Astrocyte (in vitro differentiated cells and primary cell): ENCODE data around the gene TDO2. TPM values are rescaled to one million over a fixed set of nuclear protein-coding genes. Genes with fewer than 3 reads are reported as not detected.

ENCODE experiments used
- DNase-seq: peaks from one replicate; pipeline ENCODE4 v3.0.0-alpha.2; 2010; ENCODE audit warnings: low read depth
- FAIRE-seq: peaks from 2 replicates; lab custom pipeline; 2011; peaks lifted over from hg19 to GRCh38; lab: Jason Lieb, UNC
- H2AFZ ChIP-seq: 2 replicates; pipeline ENCODE4 v1.6.0; 2012; ENCODE audit warnings: low read depth, low read length, inconsistent platforms
- H3K27ac ChIP-seq: 2 replicates; pipeline ENCODE4 v1.5.1; 2011; ENCODE audit warnings: low read depth, low read length, inconsistent platforms
- H3K27me3 ChIP-seq: 2 replicates; pipeline ENCODE4 v1.6.0; 2011; ENCODE audit warnings: low read length, inconsistent platforms; ENCODE audit not compliant: insufficient read depth
- H3K36me3 ChIP-seq: 2 replicates; pipeline ENCODE4 v1.5.1; 2011; ENCODE audit warnings: low read length, inconsistent platforms; ENCODE audit not compliant: insufficient read depth
- H3K4me1 ChIP-seq: 2 replicates; pipeline ENCODE4 v1.5.1; 2011; ENCODE audit warnings: low read length, inconsistent platforms; ENCODE audit not compliant: insufficient read depth
- H3K4me2 ChIP-seq: 2 replicates; pipeline ENCODE4 v1.6.0; 2012; ENCODE audit warnings: low read length, inconsistent platforms
- H3K4me3 ChIP-seq: 2 replicates; pipeline ENCODE4 v1.5.1; 2011; ENCODE audit warnings: low read depth, mild to moderate bottlenecking, low read length, inconsistent platforms; ENCODE audit not compliant: insufficient read depth
- H3K79me2 ChIP-seq: 2 replicates; pipeline ENCODE4 v1.6.0; 2012; ENCODE audit warnings: mild to moderate bottlenecking, low read length, inconsistent platforms; ENCODE audit not compliant: insufficient read depth
- H3K9ac ChIP-seq: 2 replicates; pipeline ENCODE4 v1.6.0; 2012; ENCODE audit warnings: mild to moderate bottlenecking, low read length, inconsistent platforms
- H3K9me3 ChIP-seq: 2 replicates; pipeline ENCODE4 v1.5.1; 2012; ENCODE audit warnings: low read depth, mild to moderate bottlenecking, low read length, inconsistent platforms; ENCODE audit not compliant: insufficient read depth
- H4K20me1 ChIP-seq: 2 replicates; pipeline ENCODE4 v1.6.0; 2012; ENCODE audit warnings: low read length, inconsistent platforms; ENCODE audit not compliant: insufficient read depth
- H3K27ac Mint-ChIP-seq: one replicate; pipeline ENCODE4 v1.8.0; 2021; ENCODE audit warnings: mild to moderate bottlenecking, mixed read lengths; ENCODE audit not compliant: unreplicated experiment
- H3K27me3 Mint-ChIP-seq: one replicate; pipeline ENCODE4 v1.8.0; 2021; ENCODE audit warnings: low read depth, mixed read lengths; ENCODE audit not compliant: unreplicated experiment
- H3K36me3 Mint-ChIP-seq: one replicate; pipeline ENCODE4 v1.8.0; 2021; ENCODE audit warnings: low read depth, mixed read lengths; ENCODE audit not compliant: unreplicated experiment
- H3K4me1 Mint-ChIP-seq: one replicate; pipeline ENCODE4 v1.8.0; 2021; ENCODE audit warnings: low read depth, mixed read lengths; ENCODE audit not compliant: unreplicated experiment
- H3K4me3 Mint-ChIP-seq: one replicate; pipeline ENCODE4 v1.8.0; 2021; ENCODE audit warnings: mild to moderate bottlenecking, moderate library complexity, mixed read lengths; ENCODE audit not compliant: unreplicated experiment
- H3K9me3 Mint-ChIP-seq: one replicate; pipeline ENCODE4 v1.8.0; 2021; ENCODE audit warnings: mild to moderate bottlenecking, mixed read lengths; ENCODE audit not compliant: unreplicated experiment
- CTCF ChIP-seq: IDR thresholded peaks from 2 replicates; pipeline ENCODE4 v1.5.1; 2011; ENCODE audit warnings: low read depth, mild to moderate bottlenecking, inconsistent platforms, low read length, moderate library complexity; ENCODE audit not compliant: insufficient read depth
- EZH2 ChIP-seq: IDR thresholded peaks from 2 replicates; pipeline ENCODE4 v1.6.1; 2012; ENCODE audit warnings: mild to moderate bottlenecking, low read length, inconsistent platforms; ENCODE audit not compliant: insufficient read depth
- total RNA-seq: library from RNA; stranded (reverse); gene quantifications from 2 replicates; pipeline ENCODE4 v1.2.1, GENCODE V29; 2021

TDO2 gene
- total RNA-seq, 1 donor from 2014 or later = not detected

- Histone ChIP-seq H3K36me3 (peaks cover 3% of the 10 kb centered on the region), H3K27ac (no peak overlapping the region), H3K79me2 (no peaks in the 10 kb centered on the region), H4K20me1 (no peaks in the 10 kb centered on the region), H3K4me2 (no peak overlapping the region), H3K4me3 (no peak overlapping the region), H3K9ac (no peak overlapping the region), H3K9me3 (no peaks in the 10 kb centered on the region), H3K27me3 (no peaks in the 10 kb centered on the region), H2AFZ (no peak overlapping the region), H3K4me1 (peaks cover 6% of the 10 kb centered on the region)
- Mint-ChIP-seq H3K4me3 (no peak overlapping the region), H3K27me3 (no peaks in the 10 kb centered on the region), H3K36me3 (no peaks in the 10 kb centered on the region), H3K27ac (no peak overlapping the region), H3K9me3 (no peaks in the 10 kb centered on the region), H3K4me1 (peaks cover 9% of the 10 kb centered on the region)
- peak; percentile 84 for DNase-seq
- FAIRE-seq = no peak
- TF ChIP-seq EZH2 (no peak), CTCF (no peak)
Observed at GRCh38 chr4:155944516-155944915, 41.0 kb downstream of the TDO2 start.

GRCh38 chr4:155946486-155946885, 43.0 kb downstream of the TDO2 start:
- peaks cover 6% of the 10 kb centered on the region for H3K4me1 ChIP-seq
- peak; percentile 73 for DNase-seq
- no peaks in the 10 kb centered on the region for H3K79me2 ChIP-seq
- H4K20me1 ChIP-seq = no peaks in the 10 kb centered on the region
- TF ChIP-seq EZH2 (no peak), CTCF (no peak)
- Mint-ChIP-seq H3K4me1 (peaks cover 9% of the 10 kb centered on the region), H3K27ac (no peak overlapping the region), H3K9me3 (no peaks in the 10 kb centered on the region), H3K27me3 (no peaks in the 10 kb centered on the region), H3K36me3 (no peaks in the 10 kb centered on the region), H3K4me3 (no peak overlapping the region)
- FAIRE-seq = no peak
- H3K27ac ChIP-seq = no peak overlapping the region
- H3K9ac ChIP-seq = no peak overlapping the region
- H3K9me3 ChIP-seq = no peaks in the 10 kb centered on the region
- H3K4me2 ChIP-seq = no peak overlapping the region
- H3K4me3 ChIP-seq = no peak overlapping the region
- H3K27me3 ChIP-seq = no peaks in the 10 kb centered on the region
- H3K36me3 ChIP-seq = peaks cover 3% of the 10 kb centered on the region
- H2AFZ ChIP-seq = no peak overlapping the region

- peak overlapping the region; percentile 28 for H3K4me2 ChIP-seq
- H3K27ac ChIP-seq = no peak overlapping the region
- FAIRE-seq (no peak), DNase-seq (peak; percentile 87)
- Mint-ChIP-seq H3K4me1 (peaks cover 13% of the 10 kb centered on the region), H3K27ac (no peak overlapping the region), H3K9me3 (no peaks in the 10 kb centered on the region), H3K36me3 (no peaks in the 10 kb centered on the region), H3K4me3 (no peak overlapping the region), H3K27me3 (no peaks in the 10 kb centered on the region)
- H3K4me3 ChIP-seq = no peak overlapping the region
- no peak for TF ChIP-seq EZH2
- no peak for TF ChIP-seq CTCF
- H3K9me3 ChIP-seq = no peaks in the 10 kb centered on the region
- H3K36me3 ChIP-seq = no peaks in the 10 kb centered on the region
- H3K9ac ChIP-seq = no peak overlapping the region
- peaks cover 10% of the 10 kb centered on the region for H3K4me1 ChIP-seq
- H4K20me1 ChIP-seq = no peaks in the 10 kb centered on the region
- no peaks in the 10 kb centered on the region for H3K27me3 ChIP-seq
- no peak overlapping the region for H2AFZ ChIP-seq
- no peaks in the 10 kb centered on the region for H3K79me2 ChIP-seq
Observed at GRCh38 chr4:155948541-155948940, 45.0 kb downstream of the TDO2 start.
